ENCODE data around the gene GRM7.

- TF ChIP-seq POLR2A (IDR thresholded peaks at IDR 0.05) (no peak), CTCF (IDR thresholded peaks at IDR 0.05) (no peak)
These were observed 716.6 kb downstream of the GRM7 start for GRCh38 chr3:7577513-7577912.
